Cardiac fibroblast (primary cell): ENCODE measurements around the gene SHISA6.

ENCODE experiments used
- DNase-seq, 2 donors: peaks; one replicate each; pipeline versions ENCODE4 v3.0.0 to v3.0.0-alpha.2; 2010; ENCODE audit warnings: low read depth in 2 of 2
- H3K4me3 ChIP-seq, 2 donors: replicated peaks in 1 of 2; 1 replicate in 1 of 2; 2 replicates in 1 of 2; pipeline ENCODE4 v1.5.1; 2011; ENCODE audit warnings: low read depth in 2 of 2, low read length in 2 of 2, mild to moderate bottlenecking in 2 of 2, moderate library complexity in 1 of 2
- CTCF ChIP-seq: IDR thresholded peaks from one replicate; pipeline ENCODE4 v1.5.1; 2011; ENCODE audit warnings: low read depth, mild to moderate bottlenecking, low read length, inconsistent platforms

Gene SHISA6

GRCh38 chr17:11612956-11613355, 371.9 kb downstream of the SHISA6 start:
- TF ChIP-seq CTCF, result no peak
- H3K4me3 ChIP-seq, result no peak overlapping the region
- no peak for DNase-seq
